GM10266 (cell line): ENCODE results near the gene FRMD4A.

Experiments used
- DNase-seq: peaks from one replicate; pipeline ENCODE4 v3.0.0; 2012; ENCODE audit errors: extremely low spot score
- TF ChIP-seq, protein P1 (sequence below): IDR thresholded peaks from 2 replicates; pipeline ENCODE4 v1.5.1; 2012; ENCODE audit warnings: mild to moderate bottlenecking, low read depth; ENCODE audit not compliant: control insufficient read depth, insufficient read depth; ENCODE audit errors: missing control alignments

FRMD4A gene

DNA sequence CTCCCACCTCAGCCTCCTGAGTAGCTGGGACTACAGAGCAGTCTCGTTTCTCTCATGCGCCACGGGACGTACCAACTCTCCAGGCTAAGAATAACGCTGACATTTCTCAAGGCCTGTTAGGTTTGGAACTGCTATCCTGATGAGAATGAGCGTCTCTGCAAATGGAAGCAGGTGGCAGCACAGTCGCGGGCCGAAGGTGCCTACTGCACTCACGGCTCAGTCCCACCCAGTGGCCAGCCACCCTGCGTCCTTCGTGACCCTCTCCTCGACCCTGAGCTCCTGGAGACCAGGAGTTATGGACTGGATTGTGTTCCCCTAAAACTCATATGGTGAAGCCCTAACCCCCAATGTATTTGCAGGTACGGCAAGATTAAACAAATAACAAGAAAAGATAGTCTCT lies 469.8 kb downstream of the FRMD4A start:
- TF ChIP-seq, protein P1, sequence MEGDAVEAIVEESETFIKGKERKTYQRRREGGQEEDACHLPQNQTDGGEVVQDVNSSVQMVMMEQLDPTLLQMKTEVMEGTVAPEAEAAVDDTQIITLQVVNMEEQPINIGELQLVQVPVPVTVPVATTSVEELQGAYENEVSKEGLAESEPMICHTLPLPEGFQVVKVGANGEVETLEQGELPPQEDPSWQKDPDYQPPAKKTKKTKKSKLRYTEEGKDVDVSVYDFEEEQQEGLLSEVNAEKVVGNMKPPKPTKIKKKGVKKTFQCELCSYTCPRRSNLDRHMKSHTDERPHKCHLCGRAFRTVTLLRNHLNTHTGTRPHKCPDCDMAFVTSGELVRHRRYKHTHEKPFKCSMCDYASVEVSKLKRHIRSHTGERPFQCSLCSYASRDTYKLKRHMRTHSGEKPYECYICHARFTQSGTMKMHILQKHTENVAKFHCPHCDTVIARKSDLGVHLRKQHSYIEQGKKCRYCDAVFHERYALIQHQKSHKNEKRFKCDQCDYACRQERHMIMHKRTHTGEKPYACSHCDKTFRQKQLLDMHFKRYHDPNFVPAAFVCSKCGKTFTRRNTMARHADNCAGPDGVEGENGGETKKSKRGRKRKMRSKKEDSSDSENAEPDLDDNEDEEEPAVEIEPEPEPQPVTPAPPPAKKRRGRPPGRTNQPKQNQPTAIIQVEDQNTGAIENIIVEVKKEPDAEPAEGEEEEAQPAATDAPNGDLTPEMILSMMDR, result no peak
- no peak for DNase-seq

DNA sequence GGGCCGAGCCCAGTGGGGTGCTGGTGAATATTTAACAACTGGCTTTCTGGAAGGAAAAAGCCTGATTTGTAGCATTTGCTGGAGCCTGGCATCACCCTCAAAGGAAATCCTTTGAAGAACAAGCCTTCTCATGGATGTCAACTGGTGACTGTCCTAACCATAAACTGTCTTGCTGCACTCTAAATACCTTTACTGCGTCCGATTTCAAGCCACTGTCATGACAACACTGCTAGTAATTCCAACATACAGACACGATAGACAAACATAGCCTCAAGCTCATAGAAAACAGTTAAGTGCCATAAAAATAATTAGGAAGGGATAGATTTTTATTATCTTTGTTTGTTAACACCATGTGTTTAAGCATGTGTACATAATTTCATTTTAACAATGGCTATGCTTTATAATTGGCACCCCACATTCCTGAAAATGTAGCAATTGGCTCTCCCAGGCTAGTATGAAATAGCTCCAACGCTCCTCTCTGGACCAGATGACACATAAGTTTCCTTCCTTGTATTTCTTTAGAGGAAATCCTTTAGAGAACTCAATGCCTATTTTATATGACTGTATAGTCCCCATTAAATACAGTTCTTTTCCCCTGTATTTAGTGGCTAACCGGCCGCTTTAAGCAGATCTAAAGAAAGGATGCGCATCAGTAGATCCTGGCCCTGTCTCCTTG lies 470.6 kb downstream of the FRMD4A start:
- no peak for DNase-seq
- TF ChIP-seq, protein P1, result no peak

DNA sequence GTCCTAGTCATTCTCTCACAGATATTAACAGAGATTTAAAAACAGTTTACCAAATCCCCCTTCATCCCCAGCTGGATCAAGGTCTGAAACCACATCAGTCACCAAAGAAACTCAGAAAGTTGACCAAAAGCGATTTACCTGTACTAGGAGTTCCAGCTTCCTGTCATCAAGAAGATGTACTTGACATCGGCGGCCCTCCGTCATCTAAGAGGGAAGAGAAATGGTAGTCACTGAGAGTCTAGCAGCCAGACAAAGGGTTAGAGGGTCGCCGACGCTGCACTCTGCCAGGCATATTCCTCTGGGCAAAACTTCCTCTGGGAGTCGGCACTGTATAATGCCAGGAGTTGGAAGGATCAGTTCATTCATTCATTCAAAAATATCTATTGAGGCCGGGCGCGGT lies 472.0 kb downstream of the FRMD4A start:
- DNase-seq, result no peak
- TF ChIP-seq, protein P1, result no peak

DNA sequence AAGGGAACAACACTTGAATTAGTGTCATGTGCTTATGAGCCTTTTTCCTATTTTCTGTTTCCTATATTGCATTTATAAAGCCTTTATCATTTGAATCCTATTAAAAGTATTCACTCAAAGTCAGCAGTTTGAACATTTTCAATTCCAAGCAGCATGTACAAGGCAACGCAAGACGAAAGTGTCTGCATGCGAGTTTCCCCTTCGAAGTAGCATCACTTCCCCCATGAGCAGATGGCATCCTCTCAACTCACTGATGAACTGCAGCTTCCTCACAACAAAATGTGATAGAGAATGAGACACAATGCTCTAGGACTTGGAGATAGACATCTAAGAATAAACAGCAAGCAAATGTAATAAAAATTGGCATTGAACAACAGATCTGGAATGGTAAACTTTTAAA lies 473.3 kb downstream of the FRMD4A start:
- TF ChIP-seq, protein P1, result no peak
- DNase-seq, result no peak

DNA sequence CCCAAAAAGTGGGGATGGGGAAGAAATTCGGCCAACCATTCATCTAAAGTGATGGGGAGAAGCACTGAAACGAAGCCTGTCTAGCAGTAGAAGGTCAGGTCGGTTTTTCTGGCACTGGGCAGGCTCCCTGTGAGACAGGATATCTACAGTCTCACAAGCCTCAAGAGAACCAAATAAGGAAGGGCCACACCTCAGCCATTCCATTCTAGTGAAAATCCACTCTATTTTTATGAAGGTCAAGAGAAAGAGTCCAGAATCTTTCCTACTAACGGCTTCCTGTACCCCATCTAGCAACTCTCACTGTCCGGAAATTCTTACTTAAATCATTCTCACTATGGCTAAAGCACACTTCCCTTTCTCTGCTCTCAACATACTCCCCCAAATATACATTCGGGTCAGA lies 476.9 kb downstream of the FRMD4A start:
- DNase-seq, result no peak
- TF ChIP-seq, protein P1, result no peak

DNA sequence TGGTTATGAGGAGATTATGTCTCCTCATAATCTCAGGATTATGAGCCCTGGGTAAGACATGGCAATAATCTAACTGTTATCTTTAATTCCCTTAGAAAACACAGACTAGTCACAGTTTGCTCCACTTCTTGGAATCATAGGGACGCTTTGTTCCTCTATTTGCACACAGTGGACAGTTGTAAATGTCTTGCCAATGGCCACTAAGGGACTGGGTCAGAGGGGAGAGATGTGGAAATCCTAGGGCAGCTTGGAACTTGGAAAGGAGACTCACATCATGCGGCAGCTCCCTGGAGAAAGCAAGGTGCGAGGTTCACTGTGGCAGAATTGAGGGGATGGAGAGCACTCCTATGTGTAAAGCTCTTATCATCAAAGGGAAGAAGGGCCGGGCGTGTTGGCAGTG lies 477.9 kb downstream of the FRMD4A start:
- TF ChIP-seq, protein P1, result no peak
- no peak for DNase-seq

DNA sequence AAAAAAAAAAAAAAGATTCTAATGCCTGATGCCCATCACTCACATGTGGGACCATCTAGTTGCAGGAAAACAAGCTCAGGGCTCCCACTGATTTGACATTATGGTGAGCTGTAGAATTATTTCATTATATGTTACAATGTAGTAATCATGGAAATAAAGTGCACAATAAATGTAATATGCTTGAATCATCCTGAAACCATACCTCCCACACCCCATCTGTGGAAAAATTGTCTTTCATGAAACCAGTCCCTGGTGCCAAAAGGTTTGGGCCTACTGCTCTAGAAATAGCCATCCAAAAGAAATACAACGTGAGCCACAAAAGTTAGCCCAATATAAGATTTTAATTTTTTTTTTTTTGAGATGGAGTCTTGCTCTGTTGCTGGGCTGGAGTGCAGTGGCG lies 478.8 kb downstream of the FRMD4A start:
- DNase-seq, result no peak
- TF ChIP-seq, protein P1, result no peak
